IMR-90 (cell line): ENCODE measurements around the gene KDM5B. TPM values are rescaled to one million over a fixed set of nuclear protein-coding genes. Genes with fewer than 3 reads are reported as not detected.
A peak's percentile ranks its signal among the peaks of the same experiment; 100 is the strongest.

Experiments used
- ATAC-seq: fragments of 200-7000 bp; cut with Tn5 transposase; 2 replicates; pipeline ENCODE4 v1.9.1; 2020; ENCODE audit warnings: low read depth, mild to moderate bottlenecking, moderate library complexity
- BruUV-seq: library from RNA; stranded (reverse); fragments of 400-500 nt; replicated peaks from 2 replicates; lab custom pipeline; 2021; lab: Mats Ljungman, UMichigan
- CTCF ChIA-PET: fragments of 300-600 bp; formaldehyde crosslinking; extraction: SDS; loops from one replicate; lab custom pipeline; 2021; ENCODE audit warnings: antibody characterized with exemption; lab: Yijun Ruan, JAX
- POLR2A ChIA-PET: fragments of 300-600 bp; sonication (Branson Sonifier 250); formaldehyde crosslinking; loops from one replicate; lab custom pipeline; 2022; ENCODE audit warnings: antibody characterized with exemption; ENCODE audit not compliant: unreplicated experiment; lab: Charles Lee
- DNase-seq: peaks from one replicate; pipeline ENCODE4 v3.0.0; 2013
- H2AFZ ChIP-seq: replicated peaks from 2 replicates; pipeline ENCODE3; 2013; ENCODE audit warnings: low read length, mild to moderate bottlenecking; ENCODE audit not compliant: poor library complexity
- H2AK5ac ChIP-seq: 2 replicates; pipeline ENCODE4 v1.6.1; 2013; ENCODE audit warnings: low read depth, low read length, inconsistent platforms
- H2AK9ac ChIP-seq: replicated peaks from 2 replicates; pipeline ENCODE3; 2013; ENCODE audit warnings: mild to moderate bottlenecking, low read depth, low read length, moderate library complexity; ENCODE audit not compliant: poor library complexity
- H2BK120ac ChIP-seq: 2 replicates; pipeline ENCODE4 v1.6.1; 2013; ENCODE audit warnings: low read depth, low read length, inconsistent platforms
- H2BK15ac ChIP-seq: 3 replicates; pipeline ENCODE4 v1.6.1; 2013; ENCODE audit warnings: low read depth, low read length, inconsistent platforms
- H2BK20ac ChIP-seq: 2 replicates; pipeline ENCODE4 v1.6.1; 2013; ENCODE audit warnings: low read depth, mild to moderate bottlenecking, inconsistent platforms, low read length, moderate library complexity
- H2BK5ac ChIP-seq: 2 replicates; pipeline ENCODE4 v1.6.1; 2013; ENCODE audit warnings: mild to moderate bottlenecking, low read depth, low read length, inconsistent platforms; ENCODE audit not compliant: poor library complexity, severe bottlenecking
- H3K14ac ChIP-seq: replicated peaks from 2 replicates; pipeline ENCODE4 v1.6.1; 2013; ENCODE audit warnings: low read depth, low read length, inconsistent platforms
- H3K18ac ChIP-seq: 2 replicates; pipeline ENCODE4 v1.6.1; 2013; ENCODE audit warnings: low read depth, low read length, control low read depth
- H3K23ac ChIP-seq: 2 replicates; pipeline ENCODE4 v1.6.1; 2013; ENCODE audit warnings: low read depth, low read length, inconsistent platforms
- H3K27ac ChIP-seq: 2 replicates; pipeline ENCODE4 v1.5.1; 2013; ENCODE audit warnings: mild to moderate bottlenecking, control low read depth, low read length; ENCODE audit not compliant: insufficient read depth
- H3K27me3 ChIP-seq: 2 replicates; pipeline ENCODE4 v1.6.1; 2013; ENCODE audit warnings: low read length; ENCODE audit not compliant: control insufficient read depth, insufficient read depth
- H3K36me3 ChIP-seq: 2 replicates; pipeline ENCODE4 v1.6.1; 2013; ENCODE audit warnings: low read length, mixed read lengths; ENCODE audit not compliant: control insufficient read depth, insufficient read depth
- H3K4ac ChIP-seq: 2 replicates; pipeline ENCODE4 v1.6.1; 2013; ENCODE audit warnings: low read depth, low read length, inconsistent platforms
- H3K4me1 ChIP-seq: 2 replicates; pipeline ENCODE4 v1.6.1; 2013; ENCODE audit warnings: low read length, mixed read lengths; ENCODE audit not compliant: control insufficient read depth, insufficient read depth
- H3K4me2 ChIP-seq: 2 replicates; pipeline ENCODE4 v1.6.1; 2013; ENCODE audit warnings: low read depth, mild to moderate bottlenecking, control low read depth, low read length, moderate library complexity
- H3K4me3 ChIP-seq: 2 replicates; pipeline ENCODE4 v1.5.1; 2013; ENCODE audit warnings: low read depth, mild to moderate bottlenecking, control low read depth, low read length, moderate library complexity; ENCODE audit not compliant: insufficient read depth
- H3K56ac ChIP-seq: 2 replicates; pipeline ENCODE4 v1.6.1; 2013; ENCODE audit warnings: low read length, inconsistent platforms; ENCODE audit not compliant: insufficient read depth; ENCODE audit errors: extremely low read depth
- H3K79me1 ChIP-seq, 2 experiments: 2 replicates each; pipeline ENCODE4 v1.6.1; 2013; ENCODE audit warnings: low read length in 2 of 2, inconsistent platforms in 1 of 2, low read depth in 1 of 2
- H3K9ac ChIP-seq: 2 replicates; pipeline ENCODE4 v1.6.1; 2013; ENCODE audit warnings: low read depth, low read length, control low read depth
- H3K9me1 ChIP-seq: 2 replicates; pipeline ENCODE4 v1.6.1; 2013; ENCODE audit warnings: low read length, inconsistent platforms; ENCODE audit not compliant: insufficient read depth
- H3K9me3 ChIP-seq: 2 replicates; pipeline ENCODE4 v1.6.1; 2013; ENCODE audit warnings: low read length; ENCODE audit not compliant: control insufficient read depth, insufficient read depth
- H4K20me1 ChIP-seq: 2 replicates; pipeline ENCODE4 v1.6.1; 2013; ENCODE audit warnings: low read length, inconsistent platforms; ENCODE audit not compliant: insufficient read depth
- H4K5ac ChIP-seq: 2 replicates; pipeline ENCODE4 v1.6.1; 2013; ENCODE audit warnings: mild to moderate bottlenecking, low read depth, low read length, control low read depth
- H4K8ac ChIP-seq, 2 experiments: 2 replicates each; pipeline ENCODE4 v1.6.1; 2013; ENCODE audit warnings: low read depth in 2 of 2, low read length in 2 of 2, control low read depth in 1 of 2, inconsistent platforms in 1 of 2
- H4K91ac ChIP-seq: 2 replicates; pipeline ENCODE4 v1.6.1; 2013; ENCODE audit warnings: low read depth, low read length, inconsistent platforms; ENCODE audit not compliant: insufficient read depth
- BHLHE40 ChIP-seq: fragments of 150-350 bp; IDR thresholded peaks from 2 replicates; pipeline ENCODE4 v1.6.1; 2016; ENCODE audit warnings: mild to moderate bottlenecking, low read depth, low read length
- CHD1 ChIP-seq: IDR thresholded peaks from 2 replicates; pipeline ENCODE4 v1.6.1; 2012; ENCODE audit warnings: low read depth, low read length, improper control_type of control experiment
- MAFK ChIP-seq: IDR thresholded peaks from 2 replicates; pipeline ENCODE4 v1.6.1; 2012; ENCODE audit warnings: low read depth, low read length, improper control_type of control experiment
- MAZ ChIP-seq: IDR thresholded peaks from 2 replicates; pipeline ENCODE4 v1.6.1; 2012; ENCODE audit warnings: low read depth, mild to moderate bottlenecking, low read length, improper control_type of control experiment, moderate library complexity, borderline replicate concordance
- MXI1 ChIP-seq: IDR thresholded peaks from 2 replicates; pipeline ENCODE4 v1.6.1; 2012; ENCODE audit warnings: low read depth, mild to moderate bottlenecking, low read length, moderate library complexity, borderline replicate concordance
- NFE2L2 ChIP-seq: fragments of 150-350 bp; IDR thresholded peaks from 2 replicates; pipeline ENCODE4 v1.6.1; 2016; ENCODE audit warnings: low read depth, mild to moderate bottlenecking, low read length
- RFX5 ChIP-seq: IDR thresholded peaks from 2 replicates; pipeline ENCODE4 v1.8.0; 2012; ENCODE audit warnings: low read depth, mild to moderate bottlenecking, low read length, moderate library complexity
- WGBS, 2 experiments: methylation state at CpG; one replicate each; pipeline versions ENCODE4 v1.1.5 to v1.1.7; 2013; ENCODE audit warnings: missing lambda C conversion rate in 2 of 2; ENCODE audit not compliant: insufficient read length in 1 of 2; ENCODE audit errors: extremely low coverage in 2 of 2; 5-methylcytosine and 5-hydroxymethylcytosine counted together
- dilution Hi-C: fragments of 300-500 bp; cut with HindIII; formaldehyde crosslinking; loops from one replicate; pipeline ENCODE4 v1.14.3; 2018; ENCODE audit warnings: low sequenced_read_pairs; ENCODE audit not compliant: unreplicated experiment
- in situ Hi-C: fragments of 300-500 bp; cut with MboI; formaldehyde crosslinking; loops from 3 replicates; pipeline ENCODE4 v1.14.3; 2019; ENCODE audit warnings: low sequenced_read_pairs, inconsistent platforms, mixed read lengths
- intact Hi-C: fragments of 100-400 bp; cut with micrococcal nuclease; formaldehyde crosslinking; loops from 2 replicates; pipeline ENCODE4 v1.10.0; 2022
- polyA plus RNA-seq, 3 experiments: library from polyadenylated mRNA; depleted of rRNA; stranded (reverse); fragments of >200 nt; gene quantifications; 2 replicates each; pipeline ENCODE4 v1.2.3, GENCODE V29; 2012; ENCODE audit warnings: low replicate concordance in 1 of 3
- total RNA-seq: library from RNA; depleted of rRNA; stranded (reverse); fragments of >200 nt; gene quantifications from 2 replicates; pipeline ENCODE4 v1.2.3, GENCODE V29; 2012

Gene KDM5B
- total and polyA plus RNA-seq, 2 of the 4 experiments (the other 2 are of a cell fraction): 28.8 to 82.1 TPM

GRCh38 chr1:202709276-202710041 lies 98.8 kb downstream of the KDM5B start:
- in situ Hi-C loops: loop anchor here (5.0 to 10.0 kb wide), 3 partner anchors 215 to 522 kb away; no protein-coding TSS in a partner anchor
- POLR2A ChIA-PET: no interaction called here

More at GRCh38 chr1:202709276-202710041, 98.8 kb downstream of the KDM5B start:
- H2BK5ac ChIP-seq: no peak overlapping the region
- H3K23ac ChIP-seq: no peak overlapping the region
- TF ChIP-seq NFE2L2 (no peak), MAZ (no peak), BHLHE40 (no peak), RFX5 (no peak), CHD1 (no peak), MAFK (peak; percentile 53), MXI1 (no peak)
- no peak overlapping the region for H2BK20ac ChIP-seq
- 14% methylated on average over 7 of the region's 34 CpGs; no CpG with 5 or more reads in 1 of the 2 experiments for WGBS, 2 experiments
- no peaks in the 10 kb centered on the region for H3K9me1 ChIP-seq
- intact Hi-C loops: no loop called here
- H3K4me2 ChIP-seq: peak overlapping the region; percentile 87; the same call in 1 of the 2 replicates
- H2BK15ac ChIP-seq: no peak overlapping the region
- no peak overlapping the region; the same call in 1 of the 2 replicates for H3K4me3 ChIP-seq
- dilution Hi-C loops: no loop called here
- no TSS peak for BruUV-seq
- no peak overlapping the region for H3K56ac ChIP-seq
- DNase-seq: no peak
- H3K4ac ChIP-seq: no peak overlapping the region
- no peaks in the 10 kb centered on the region for H3K36me3 ChIP-seq
- no peak overlapping the region for H3K18ac ChIP-seq
- H2AK5ac ChIP-seq: no peak overlapping the region
- H3K14ac ChIP-seq: no peak overlapping the region
- H2AK9ac ChIP-seq: no peak overlapping the region
- H3K27me3 ChIP-seq: peaks cover 84% of the 10 kb centered on the region
- no peak overlapping the region for H4K8ac ChIP-seq
- no peaks in the 10 kb centered on the region for H3K9me3 ChIP-seq
- H2AFZ ChIP-seq: no peak overlapping the region
- no peak overlapping the region for H4K5ac ChIP-seq
- H4K20me1 ChIP-seq: no peaks in the 10 kb centered on the region; the same call in 1 of the 2 replicates
- H3K79me1 ChIP-seq: no peaks in the 10 kb centered on the region
- ATAC-seq: no peak
- no peak overlapping the region for H4K91ac ChIP-seq
- CTCF ChIA-PET: no interaction called here
- H3K4me1 ChIP-seq: peaks cover 4% of the 10 kb centered on the region; the same call in 1 of the 2 replicates
- H3K27ac ChIP-seq: no peak overlapping the region
- no peak overlapping the region for H3K9ac ChIP-seq
- no peak overlapping the region for H2BK120ac ChIP-seq
